ENCODE data around the gene C16orf54.
"Not testable (repeated sequence)": the region's sequence is repeated elsewhere in the genome, so short reads cannot be mapped to it uniquely, and the experiment has no call there.

Gene C16orf54

DNA sequence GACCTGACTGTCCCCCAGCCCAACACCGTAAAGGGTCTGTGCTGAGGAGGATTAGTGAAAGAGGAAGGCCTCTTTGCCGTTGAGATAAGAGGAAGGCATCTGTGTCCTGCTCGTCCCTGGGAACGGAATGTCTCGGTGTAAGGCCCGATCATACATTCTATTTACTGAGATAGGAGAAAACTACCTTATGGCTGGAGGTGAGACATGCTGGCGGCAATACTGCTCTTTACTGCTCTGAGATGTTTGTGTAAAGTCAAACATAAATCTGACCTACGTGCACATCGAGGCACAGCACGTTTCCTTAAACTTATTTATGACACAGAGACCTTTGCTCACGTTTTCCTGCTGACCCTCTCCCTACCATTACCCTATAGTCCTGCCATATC, 5.2 kb downstream of the C16orf54 start:
- DNase-seq (ENCODE audit: low read depth, low spot score): not testable (repeated sequence)

DNA sequence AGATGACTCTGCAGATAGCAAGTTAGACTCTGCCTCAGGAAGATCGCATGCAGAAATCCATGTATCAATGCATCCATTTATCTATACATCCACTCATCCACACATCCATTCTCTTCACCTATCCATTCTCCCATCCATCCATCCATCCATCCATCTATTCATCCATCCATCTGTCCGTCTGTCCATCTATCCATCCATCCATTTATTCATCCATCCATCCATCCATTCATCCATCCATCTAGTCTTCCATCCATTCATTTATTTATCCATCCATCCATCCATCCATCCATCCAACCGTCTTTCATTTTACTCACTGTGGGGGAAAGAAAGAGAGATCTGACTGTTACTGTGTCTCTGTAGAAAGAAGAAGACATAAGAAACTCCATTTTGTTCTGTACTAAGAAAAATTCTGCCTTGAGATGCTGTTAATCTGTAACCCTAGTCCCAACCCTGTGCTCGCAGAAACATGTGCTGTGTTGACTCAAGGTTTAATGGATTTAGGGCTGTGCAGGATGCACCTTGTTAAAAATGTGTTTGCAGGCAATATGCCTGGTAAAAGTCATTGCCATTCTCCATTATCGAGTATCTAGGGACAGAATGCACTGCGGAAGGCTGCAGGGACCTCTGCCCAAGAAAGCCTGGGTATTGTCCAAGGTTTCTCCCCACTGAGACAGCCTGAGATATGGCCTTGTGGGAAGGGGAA, 5.7 kb downstream of the C16orf54 start:
- not testable (repeated sequence) for DNase-seq (ENCODE audit: low read depth, low spot score)

- no peak for DNase-seq (ENCODE audit: low read depth, low spot score)
Measured at GRCh38 chr16:29738514-29738913, 7.3 kb downstream of the C16orf54 start.

- DNase-seq (ENCODE audit: low read depth, low spot score): no peak
Measured at GRCh38 chr16:29737713-29738112, 8.1 kb downstream of the C16orf54 start.

GRCh38 chr16:29736764-29737163, 9.0 kb downstream of the C16orf54 start:
- no peak for DNase-seq (ENCODE audit: low read depth, low spot score)

GRCh38 chr16:29736112-29736511, 9.7 kb downstream of the C16orf54 start:
- no peak for DNase-seq (ENCODE audit: low read depth, low spot score)

DNA sequence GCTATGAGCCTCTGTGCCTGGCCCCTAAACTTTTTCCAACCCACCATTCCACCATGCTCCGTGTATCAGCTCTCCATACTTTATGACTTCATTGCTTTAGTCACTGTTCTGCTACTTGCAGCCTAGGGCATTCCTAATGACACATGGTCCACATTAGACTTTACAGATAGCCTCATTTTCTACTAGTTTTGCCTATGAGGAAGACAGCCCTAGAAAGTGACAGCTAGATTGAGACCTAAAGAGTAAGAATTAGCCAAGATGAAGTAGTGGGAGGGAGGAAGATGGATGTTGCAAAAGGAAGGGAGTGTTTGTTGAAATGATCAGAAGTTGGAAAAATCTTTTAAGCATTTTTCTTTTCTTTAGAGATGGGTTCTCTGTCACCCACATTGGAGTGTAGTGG, 11.0 kb downstream of the C16orf54 start:
- no peak for DNase-seq (ENCODE audit: low read depth, low spot score)

GRCh38 chr16:29731768-29732601, 13.8 kb downstream of the C16orf54 start:
- not testable (repeated sequence) for DNase-seq (ENCODE audit: low read depth, low spot score)

GRCh38 chr16:29730649-29731048, 15.1 kb downstream of the C16orf54 start:
- no peak for DNase-seq (ENCODE audit: low read depth, low spot score)

DNA sequence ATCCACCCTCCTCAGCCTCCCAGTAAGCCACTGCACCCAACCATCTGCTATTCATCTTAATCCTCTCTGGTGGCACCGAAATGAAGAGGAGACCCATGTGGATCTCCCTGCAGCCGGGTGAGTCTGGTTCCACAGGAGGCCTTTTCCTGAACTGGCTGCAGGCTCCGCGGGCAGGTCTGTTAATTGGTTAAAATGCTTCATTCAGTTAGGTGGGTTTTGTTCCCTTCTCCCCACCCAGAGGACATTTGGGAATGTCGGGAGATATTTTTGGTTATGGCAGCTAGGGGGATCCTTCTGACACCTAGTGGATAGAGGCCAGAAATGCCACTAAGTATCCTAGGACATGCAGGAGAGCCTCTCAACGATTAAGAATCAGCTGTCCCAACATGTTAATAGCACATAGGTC, 16.7 kb downstream of the C16orf54 start:
- no peak for DNase-seq (ENCODE audit: low read depth, low spot score)

DNA sequence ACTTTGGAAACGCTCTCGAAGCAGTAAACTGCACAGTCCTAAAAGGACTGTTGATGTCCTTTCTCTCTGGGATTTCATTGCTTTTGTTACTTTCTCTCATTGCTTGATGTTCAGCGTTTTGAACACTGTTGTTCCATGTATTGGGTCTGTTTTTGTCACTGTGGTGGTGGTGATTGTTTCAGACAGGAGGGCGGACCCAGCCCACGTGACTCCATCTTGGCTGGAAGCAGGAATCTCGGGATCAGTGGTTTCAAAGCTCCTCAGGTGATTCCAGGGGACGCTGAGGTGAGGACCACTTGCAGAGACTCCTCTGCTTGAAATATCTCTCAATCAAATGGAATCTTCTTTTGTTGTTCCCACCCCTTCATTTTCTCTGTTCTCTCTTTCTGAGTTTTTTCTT, 18.3 kb downstream of the C16orf54 start:
- no peak for DNase-seq (ENCODE audit: low read depth, low spot score)

- no peak for DNase-seq (ENCODE audit: low read depth, low spot score)
Measured at GRCh38 chr16:29726845-29727377, 18.9 kb downstream of the C16orf54 start.

DNA sequence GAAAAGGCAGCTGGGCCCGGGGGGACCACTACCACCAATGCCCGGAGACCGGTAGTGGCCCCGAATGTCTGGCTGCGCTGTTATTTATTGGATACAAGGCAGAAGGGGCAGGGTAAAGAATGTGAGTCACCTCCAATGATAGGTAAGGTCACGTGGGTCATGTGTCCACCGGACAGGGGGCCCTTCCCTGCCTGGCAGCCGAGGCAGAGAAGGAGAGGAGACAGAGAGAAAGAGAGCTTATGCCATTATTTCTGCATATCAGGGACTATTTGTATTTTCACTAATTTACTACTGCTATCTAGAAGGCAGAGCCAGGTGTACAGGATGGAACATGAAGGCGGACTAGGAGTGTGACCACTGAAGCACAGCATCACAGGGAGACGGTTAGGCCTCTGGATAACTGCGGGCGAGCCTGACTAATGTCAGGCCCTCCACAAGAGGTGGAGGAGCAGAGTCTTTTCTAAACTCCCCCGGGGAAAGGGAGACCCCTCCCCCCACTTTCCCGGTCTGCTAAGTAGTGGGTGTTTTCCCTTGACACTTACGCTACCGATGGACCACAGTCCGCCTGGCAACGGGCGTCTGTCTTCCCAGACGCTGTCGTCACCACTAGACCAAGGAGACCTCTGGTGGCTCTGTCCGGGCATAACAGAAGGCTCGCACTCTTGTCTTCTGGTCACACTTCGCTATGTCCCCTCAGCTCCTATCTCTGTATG, 24.5 kb downstream of the C16orf54 start:
- not testable (repeated sequence) for DNase-seq (ENCODE audit: low read depth, low spot score)

- no peak for DNase-seq (ENCODE audit: low read depth, low spot score)
Measured at GRCh38 chr16:29720703-29721102, 25.1 kb downstream of the C16orf54 start.

DNA sequence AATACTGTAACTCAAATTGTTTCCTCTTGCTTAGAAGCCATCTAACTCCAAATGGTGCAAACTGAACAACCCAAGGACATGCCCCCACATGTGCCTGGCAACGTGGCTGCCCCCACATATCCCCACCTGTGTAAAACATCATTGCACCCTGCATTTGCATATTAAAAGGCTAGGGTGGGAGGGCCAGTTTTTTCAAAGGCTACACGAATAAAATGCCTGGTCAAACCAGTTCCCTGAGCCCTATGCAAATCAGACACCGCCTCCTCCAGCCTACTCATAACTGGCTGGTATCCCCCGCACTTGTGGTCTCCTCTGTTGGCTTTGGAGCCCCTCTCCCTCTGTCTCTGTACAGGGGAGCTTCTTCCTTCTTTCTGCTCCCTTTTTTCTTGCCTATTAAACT, 26.7 kb downstream of the C16orf54 start:
- DNase-seq (ENCODE audit: low read depth, low spot score): no peak

DNA sequence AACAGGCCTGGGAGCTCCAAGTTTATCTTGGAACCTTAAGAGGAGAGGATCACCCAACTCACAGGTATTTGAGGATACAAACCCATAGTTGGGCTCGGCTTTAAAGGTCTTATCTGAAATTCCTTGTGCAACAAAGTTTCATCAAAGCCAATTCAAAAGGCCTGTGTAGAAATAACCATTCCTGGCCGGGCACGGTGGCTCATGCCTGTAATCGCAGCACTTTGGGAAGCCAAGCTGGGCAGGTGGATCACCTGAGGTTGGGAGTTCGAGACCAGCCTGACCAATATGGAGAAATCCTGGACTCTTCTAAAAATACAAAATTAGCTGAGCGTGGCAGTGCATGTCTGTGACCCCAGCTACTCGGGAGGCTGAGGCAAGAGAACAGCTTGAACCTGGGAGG, 28.7 kb downstream of the C16orf54 start:
- no peak for DNase-seq (ENCODE audit: low read depth, low spot score)

- DNase-seq (ENCODE audit: low read depth, low spot score): no peak
Measured at GRCh38 chr16:29714972-29715371, 30.8 kb downstream of the C16orf54 start.

DNA sequence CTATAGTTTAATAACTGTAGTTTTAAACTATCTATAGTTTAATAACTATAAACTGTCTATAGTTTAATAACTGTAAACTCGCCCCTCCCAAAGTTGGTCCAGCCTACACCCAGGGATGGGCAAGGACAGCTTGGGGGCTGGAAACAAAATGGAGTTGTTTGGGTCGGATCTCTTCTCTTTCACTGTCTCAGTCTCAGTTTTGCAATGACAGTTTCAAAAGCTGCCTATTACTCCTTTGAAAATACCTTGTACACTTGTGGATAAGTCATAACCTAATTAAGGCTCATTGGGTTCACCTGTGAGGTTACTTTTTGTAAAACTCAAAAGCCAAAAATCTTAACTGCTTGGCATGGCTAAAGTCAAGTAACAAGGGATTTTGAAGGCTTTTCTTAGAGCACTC, 31.4 kb downstream of the C16orf54 start:
- no peak for DNase-seq (ENCODE audit: low read depth, low spot score)

DNA sequence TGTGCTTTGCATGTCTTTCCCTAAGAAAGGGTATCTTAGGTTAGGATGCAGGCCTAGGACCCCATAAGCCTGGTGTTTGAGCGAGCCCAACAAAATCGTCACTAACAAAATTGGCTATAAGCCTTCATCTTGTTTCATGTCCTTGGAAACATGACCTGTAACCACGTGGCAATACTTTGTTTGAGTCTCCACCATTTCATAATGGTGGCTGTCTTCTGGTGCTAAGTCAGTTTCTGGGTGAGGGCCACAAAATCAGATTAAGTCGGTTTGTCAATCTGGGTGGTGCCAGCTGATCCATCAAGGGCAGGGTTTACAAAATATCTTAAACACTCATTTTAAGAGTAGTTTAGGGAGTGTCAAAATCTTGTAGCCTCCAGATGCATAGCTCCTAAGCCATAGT, 33.0 kb downstream of the C16orf54 start:
- DNase-seq (ENCODE audit: low read depth, low spot score): no peak

DNA sequence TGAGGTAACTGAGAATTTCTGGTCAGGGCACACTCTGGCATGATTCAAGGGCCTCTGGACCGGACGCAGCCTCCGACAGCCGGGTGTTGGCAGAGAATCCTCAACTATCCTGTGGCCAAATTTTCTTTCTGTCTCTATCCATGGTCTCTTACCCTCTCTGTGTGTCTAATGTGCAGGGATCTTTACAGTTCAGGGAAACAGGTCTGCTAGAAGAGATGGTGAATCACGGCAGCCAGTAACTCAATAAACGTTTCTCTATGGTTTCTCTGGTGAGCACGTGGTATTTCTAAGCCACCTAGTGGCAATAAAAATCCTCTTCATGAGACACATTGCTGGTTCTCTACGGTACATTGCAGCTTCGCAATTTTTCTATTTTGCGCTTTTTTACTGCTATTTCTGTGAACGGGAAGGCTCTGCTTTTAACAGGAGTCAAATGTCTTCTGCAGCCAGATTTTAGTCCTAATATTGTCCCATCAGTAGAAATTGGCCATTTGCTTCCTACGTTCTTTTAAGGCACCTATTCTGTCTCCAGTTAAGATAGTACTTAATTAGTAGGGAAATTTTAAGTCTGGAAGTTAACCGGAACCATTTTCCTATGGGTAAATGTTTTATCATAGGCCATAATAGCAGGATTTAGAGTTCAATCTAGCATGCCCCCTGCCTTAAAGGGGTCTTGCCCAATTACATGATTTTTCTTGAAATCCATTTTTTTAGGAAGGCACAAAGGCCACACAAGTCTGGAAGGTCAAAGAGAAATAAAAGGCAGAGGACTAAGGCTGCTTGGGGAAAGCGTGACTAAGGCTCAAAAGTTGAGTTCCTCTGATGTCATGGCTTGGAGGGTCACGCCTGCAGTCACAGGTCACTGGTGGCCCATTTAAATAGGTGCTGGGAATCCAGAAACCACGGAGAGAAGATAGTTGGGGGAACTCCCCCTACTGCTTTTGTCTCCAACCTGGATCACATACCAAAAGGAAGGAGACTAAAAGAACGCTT, 35.3 kb downstream of the C16orf54 start:
- DNase-seq (ENCODE audit: low read depth, low spot score): no peak

GRCh38 chr16:29709657-29710056, 36.1 kb downstream of the C16orf54 start:
- DNase-seq (ENCODE audit: low read depth, low spot score): not testable (repeated sequence)
